IMR-90 (cell line): ENCODE data around the gene C16orf87. TPM values are rescaled to one million over a fixed set of nuclear protein-coding genes. Genes with fewer than 3 reads are reported as not detected.

Experiments
- ATAC-seq: fragments of 200-7000 bp; cut with Tn5 transposase; 2 replicates; pipeline ENCODE4 v1.9.1; 2020; ENCODE audit warnings: low read depth, mild to moderate bottlenecking, moderate library complexity
- BruUV-seq: library from RNA; stranded (reverse); fragments of 400-500 nt; replicated peaks from 2 replicates; lab custom pipeline; 2021; lab: Mats Ljungman, UMichigan
- CTCF ChIA-PET: fragments of 300-600 bp; formaldehyde crosslinking; extraction: SDS; loops from one replicate; lab custom pipeline; 2021; ENCODE audit warnings: antibody characterized with exemption; lab: Yijun Ruan, JAX
- POLR2A ChIA-PET: fragments of 300-600 bp; sonication (Branson Sonifier 250); formaldehyde crosslinking; loops from one replicate; lab custom pipeline; 2022; ENCODE audit warnings: antibody characterized with exemption; ENCODE audit not compliant: unreplicated experiment; lab: Charles Lee
- DNase-seq: peaks from one replicate; pipeline ENCODE4 v3.0.0; 2013
- H2AFZ ChIP-seq: replicated peaks from 2 replicates; pipeline ENCODE3; 2013; ENCODE audit warnings: low read length, mild to moderate bottlenecking; ENCODE audit not compliant: poor library complexity
- H2AK5ac ChIP-seq: 2 replicates; pipeline ENCODE4 v1.6.1; 2013; ENCODE audit warnings: low read depth, low read length, inconsistent platforms
- H2AK9ac ChIP-seq: replicated peaks from 2 replicates; pipeline ENCODE3; 2013; ENCODE audit warnings: mild to moderate bottlenecking, low read depth, low read length, moderate library complexity; ENCODE audit not compliant: poor library complexity
- H2BK120ac ChIP-seq: 2 replicates; pipeline ENCODE4 v1.6.1; 2013; ENCODE audit warnings: low read depth, low read length, inconsistent platforms
- H2BK15ac ChIP-seq: 3 replicates; pipeline ENCODE4 v1.6.1; 2013; ENCODE audit warnings: low read depth, low read length, inconsistent platforms
- H2BK20ac ChIP-seq: 2 replicates; pipeline ENCODE4 v1.6.1; 2013; ENCODE audit warnings: low read depth, mild to moderate bottlenecking, inconsistent platforms, low read length, moderate library complexity
- H2BK5ac ChIP-seq: 2 replicates; pipeline ENCODE4 v1.6.1; 2013; ENCODE audit warnings: mild to moderate bottlenecking, low read depth, low read length, inconsistent platforms; ENCODE audit not compliant: poor library complexity, severe bottlenecking
- H3K14ac ChIP-seq: replicated peaks from 2 replicates; pipeline ENCODE4 v1.6.1; 2013; ENCODE audit warnings: low read depth, low read length, inconsistent platforms
- H3K18ac ChIP-seq: 2 replicates; pipeline ENCODE4 v1.6.1; 2013; ENCODE audit warnings: low read depth, low read length, control low read depth
- H3K23ac ChIP-seq: 2 replicates; pipeline ENCODE4 v1.6.1; 2013; ENCODE audit warnings: low read depth, low read length, inconsistent platforms
- H3K27ac ChIP-seq: 2 replicates; pipeline ENCODE4 v1.5.1; 2013; ENCODE audit warnings: mild to moderate bottlenecking, control low read depth, low read length; ENCODE audit not compliant: insufficient read depth
- H3K27me3 ChIP-seq: 2 replicates; pipeline ENCODE4 v1.6.1; 2013; ENCODE audit warnings: low read length; ENCODE audit not compliant: control insufficient read depth, insufficient read depth
- H3K36me3 ChIP-seq: 2 replicates; pipeline ENCODE4 v1.6.1; 2013; ENCODE audit warnings: low read length, mixed read lengths; ENCODE audit not compliant: control insufficient read depth, insufficient read depth
- H3K4ac ChIP-seq: 2 replicates; pipeline ENCODE4 v1.6.1; 2013; ENCODE audit warnings: low read depth, low read length, inconsistent platforms
- H3K4me1 ChIP-seq: 2 replicates; pipeline ENCODE4 v1.6.1; 2013; ENCODE audit warnings: low read length, mixed read lengths; ENCODE audit not compliant: control insufficient read depth, insufficient read depth
- H3K4me2 ChIP-seq: 2 replicates; pipeline ENCODE4 v1.6.1; 2013; ENCODE audit warnings: low read depth, mild to moderate bottlenecking, control low read depth, low read length, moderate library complexity
- H3K4me3 ChIP-seq: 2 replicates; pipeline ENCODE4 v1.5.1; 2013; ENCODE audit warnings: low read depth, mild to moderate bottlenecking, control low read depth, low read length, moderate library complexity; ENCODE audit not compliant: insufficient read depth
- H3K56ac ChIP-seq: 2 replicates; pipeline ENCODE4 v1.6.1; 2013; ENCODE audit warnings: low read length, inconsistent platforms; ENCODE audit not compliant: insufficient read depth; ENCODE audit errors: extremely low read depth
- H3K79me1 ChIP-seq, 2 experiments: 2 replicates each; pipeline ENCODE4 v1.6.1; 2013; ENCODE audit warnings: low read length in 2 of 2, inconsistent platforms in 1 of 2, low read depth in 1 of 2
- H3K9ac ChIP-seq: 2 replicates; pipeline ENCODE4 v1.6.1; 2013; ENCODE audit warnings: low read depth, low read length, control low read depth
- H3K9me1 ChIP-seq: 2 replicates; pipeline ENCODE4 v1.6.1; 2013; ENCODE audit warnings: low read length, inconsistent platforms; ENCODE audit not compliant: insufficient read depth
- H3K9me3 ChIP-seq: 2 replicates; pipeline ENCODE4 v1.6.1; 2013; ENCODE audit warnings: low read length; ENCODE audit not compliant: control insufficient read depth, insufficient read depth
- H4K20me1 ChIP-seq: 2 replicates; pipeline ENCODE4 v1.6.1; 2013; ENCODE audit warnings: low read length, inconsistent platforms; ENCODE audit not compliant: insufficient read depth
- H4K5ac ChIP-seq: 2 replicates; pipeline ENCODE4 v1.6.1; 2013; ENCODE audit warnings: mild to moderate bottlenecking, low read depth, low read length, control low read depth
- H4K8ac ChIP-seq, 2 experiments: 2 replicates each; pipeline ENCODE4 v1.6.1; 2013; ENCODE audit warnings: low read depth in 2 of 2, low read length in 2 of 2, control low read depth in 1 of 2, inconsistent platforms in 1 of 2
- H4K91ac ChIP-seq: 2 replicates; pipeline ENCODE4 v1.6.1; 2013; ENCODE audit warnings: low read depth, low read length, inconsistent platforms; ENCODE audit not compliant: insufficient read depth
- CTCF ChIP-seq: conservative IDR thresholded peaks from 2 replicates; pipeline ENCODE4 v1.5.1; 2012; ENCODE audit warnings: mild to moderate bottlenecking, low read depth, low read length, improper control_type of control experiment
- ELK1 ChIP-seq: fragments of 150-350 bp; IDR thresholded peaks from 2 replicates; pipeline ENCODE4 v1.6.1; 2016; ENCODE audit warnings: low read depth, mild to moderate bottlenecking, low read length, moderate library complexity, borderline replicate concordance
- MXI1 ChIP-seq: IDR thresholded peaks from 2 replicates; pipeline ENCODE4 v1.6.1; 2012; ENCODE audit warnings: low read depth, mild to moderate bottlenecking, low read length, moderate library complexity, borderline replicate concordance
- RAD21 ChIP-seq: IDR thresholded peaks from 2 replicates; pipeline ENCODE4 v1.6.1; 2012; ENCODE audit warnings: low read length, improper control_type of control experiment
- SMC3 ChIP-seq: fragments of 150-350 bp; IDR thresholded peaks from 2 replicates; pipeline ENCODE4 v1.6.1; 2016; ENCODE audit warnings: low read depth, mild to moderate bottlenecking, antibody characterized with exemption, low read length, moderate library complexity
- WGBS, 2 experiments: methylation state at CpG; one replicate each; pipeline versions ENCODE4 v1.1.5 to v1.1.7; 2013; ENCODE audit warnings: missing lambda C conversion rate in 2 of 2; ENCODE audit not compliant: insufficient read length in 1 of 2; ENCODE audit errors: extremely low coverage in 2 of 2; 5-methylcytosine and 5-hydroxymethylcytosine counted together
- dilution Hi-C: fragments of 300-500 bp; cut with HindIII; formaldehyde crosslinking; loops from one replicate; pipeline ENCODE4 v1.14.3; 2018; ENCODE audit warnings: low sequenced_read_pairs; ENCODE audit not compliant: unreplicated experiment
- in situ Hi-C: fragments of 300-500 bp; cut with MboI; formaldehyde crosslinking; loops from 3 replicates; pipeline ENCODE4 v1.14.3; 2019; ENCODE audit warnings: low sequenced_read_pairs, inconsistent platforms, mixed read lengths
- intact Hi-C: fragments of 100-400 bp; cut with micrococcal nuclease; formaldehyde crosslinking; loops from 2 replicates; pipeline ENCODE4 v1.10.0; 2022
- polyA plus RNA-seq, 3 experiments: library from polyadenylated mRNA; depleted of rRNA; stranded (reverse); fragments of >200 nt; gene quantifications; 2 replicates each; pipeline ENCODE4 v1.2.3, GENCODE V29; 2012; ENCODE audit warnings: low replicate concordance in 1 of 3
- total RNA-seq: library from RNA; depleted of rRNA; stranded (reverse); fragments of >200 nt; gene quantifications from 2 replicates; pipeline ENCODE4 v1.2.3, GENCODE V29; 2012

C16orf87 gene
- total and polyA plus RNA-seq, 2 of the 4 experiments (the other 2 are of a cell fraction) = 6.3 to 8.1 TPM

- Histone ChIP-seq H3K23ac (no peak overlapping the region), H4K20me1 (no peaks in the 10 kb centered on the region), H3K4ac (no peak overlapping the region), H2AK9ac (peak overlapping the region; percentile 60), H3K4me1 (peaks cover 14% of the 10 kb centered on the region; the same call in 1 of the 2 replicates), H2BK120ac (no peak overlapping the region), H3K27ac (no peak overlapping the region), H3K4me3 (no peak overlapping the region), H2BK20ac (no peak overlapping the region), H4K91ac (no peak overlapping the region), H3K27me3 (peaks cover 5% of the 10 kb centered on the region; the same call in 1 of the 2 replicates), H3K36me3 (no peaks in the 10 kb centered on the region), H4K5ac (no peak overlapping the region), H3K14ac (no peak overlapping the region), H3K9ac (no peak overlapping the region), H3K79me1 (no peaks in the 10 kb centered on the region), H3K9me3 (no peaks in the 10 kb centered on the region), H3K56ac (no peak overlapping the region), H4K8ac (no peak overlapping the region), H3K9me1 (peaks cover 3% of the 10 kb centered on the region; the same call in 1 of the 2 replicates), H2AFZ (peak overlapping the region; percentile 78), H2BK5ac (no peak overlapping the region), H2AK5ac (no peak overlapping the region), H3K18ac (no peak overlapping the region), H3K4me2 (peak overlapping the region; percentile 0; the same call in 1 of the 2 replicates), H2BK15ac (no peak overlapping the region)
- intact Hi-C loops = no loop called here
- DNase-seq (peak; percentile 7), ATAC-seq (peak; percentile 78)
- POLR2A ChIA-PET = no interaction called here
- dilution Hi-C loops = no loop called here
- WGBS, 2 experiments = 25% methylated on average over 4 of the region's 21 CpGs; no CpG with 5 or more reads in 1 of the 2 experiments
- BruUV-seq = no TSS peak
- in situ Hi-C loops = no loop called here
- CTCF ChIA-PET = no interaction called here
- TF ChIP-seq MXI1 (no peak), ELK1 (no peak), CTCF (no peak), SMC3 (no peak), RAD21 (no peak)
Observed at GRCh38 chr16:46757339-46758050, 73.5 kb downstream of the C16orf87 start.
